ENCODE results near the gene NOTCH1.

Gene NOTCH1

DNA sequence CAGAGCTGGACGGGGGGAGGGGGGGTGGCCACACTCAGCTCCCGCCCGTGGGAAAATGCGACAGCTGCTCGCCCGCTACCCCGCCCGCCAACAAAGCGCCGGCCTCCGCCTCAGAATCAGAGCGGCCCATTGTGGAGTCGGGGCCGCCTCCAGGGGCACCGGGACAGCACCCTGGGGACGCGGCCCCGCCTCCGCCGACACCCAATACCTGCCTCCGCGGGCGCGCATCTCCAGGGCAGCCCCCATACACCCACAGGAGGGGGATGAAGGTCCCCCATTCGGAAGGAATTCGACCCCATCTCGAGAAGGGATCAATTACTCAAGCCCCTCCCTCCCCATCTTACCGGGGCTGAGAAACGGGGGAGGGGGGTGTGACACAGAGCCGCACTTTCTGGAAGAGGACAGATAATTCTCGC lies 1.3 kb downstream of the NOTCH1 start:
- TF ChIP-seq CTCF (IDR thresholded peaks at IDR 0.05) = no peak
- Mint-ChIP-seq H3K27ac (no peak overlapping the region), H3K36me3 (ENCODE audit: low read depth) (peaks cover 8% of the 10 kb centered on the region), H3K27me3 (ENCODE audit: low read depth, poor library complexity) (no peaks in the 10 kb centered on the region), H3K4me1 (peaks cover 68% of the 10 kb centered on the region), H3K4me3 (peak overlapping the region; percentile 86), H3K9me3 (no peaks in the 10 kb centered on the region)
- peak; percentile 56 for DNase-seq

- H3K27me3 Mint-ChIP-seq (ENCODE audit: low read depth, poor library complexity) = no peaks in the 10 kb centered on the region
- peaks cover 64% of the 10 kb centered on the region for H3K4me1 Mint-ChIP-seq
- no peak for TF ChIP-seq CTCF (IDR thresholded peaks at IDR 0.05)
- H3K27ac Mint-ChIP-seq = no peak overlapping the region
- peaks cover 11% of the 10 kb centered on the region for H3K36me3 Mint-ChIP-seq (ENCODE audit: low read depth)
- no peaks in the 10 kb centered on the region for H3K9me3 Mint-ChIP-seq
- DNase-seq = no peak
- peak overlapping the region; percentile 86 for H3K4me3 Mint-ChIP-seq
Measured at GRCh38 chr9:136543830-136544547, 1.9 kb downstream of the NOTCH1 start.

DNA sequence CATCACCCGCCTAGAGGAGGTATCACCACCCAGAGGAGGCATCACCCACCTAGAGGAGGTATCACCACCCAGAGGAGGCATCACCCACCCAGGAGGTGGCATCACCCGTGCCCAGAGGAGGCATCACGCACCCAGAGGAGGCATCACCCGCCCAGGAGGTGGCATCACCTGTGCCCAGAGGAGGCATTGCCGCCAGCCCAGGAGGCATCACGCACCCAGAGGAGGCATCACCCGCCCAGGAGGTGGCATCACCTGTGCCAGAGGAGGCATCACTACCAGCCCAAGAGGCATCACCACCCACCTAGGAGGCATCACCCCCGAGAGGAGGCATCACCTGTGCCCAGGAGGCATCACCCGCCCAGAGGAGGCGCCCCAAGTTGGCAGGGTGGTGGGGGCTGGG lies 2.6 kb downstream of the NOTCH1 start:
- H3K4me3 Mint-ChIP-seq = peak overlapping the region; percentile 74
- H3K9me3 Mint-ChIP-seq = no peaks in the 10 kb centered on the region
- H3K27ac Mint-ChIP-seq = no peak overlapping the region
- H3K27me3 Mint-ChIP-seq (ENCODE audit: low read depth, poor library complexity) = no peaks in the 10 kb centered on the region
- no peak for DNase-seq
- peaks cover 12% of the 10 kb centered on the region for H3K36me3 Mint-ChIP-seq (ENCODE audit: low read depth)
- peaks cover 57% of the 10 kb centered on the region for H3K4me1 Mint-ChIP-seq
- TF ChIP-seq CTCF (IDR thresholded peaks at IDR 0.05) = no peak

DNA sequence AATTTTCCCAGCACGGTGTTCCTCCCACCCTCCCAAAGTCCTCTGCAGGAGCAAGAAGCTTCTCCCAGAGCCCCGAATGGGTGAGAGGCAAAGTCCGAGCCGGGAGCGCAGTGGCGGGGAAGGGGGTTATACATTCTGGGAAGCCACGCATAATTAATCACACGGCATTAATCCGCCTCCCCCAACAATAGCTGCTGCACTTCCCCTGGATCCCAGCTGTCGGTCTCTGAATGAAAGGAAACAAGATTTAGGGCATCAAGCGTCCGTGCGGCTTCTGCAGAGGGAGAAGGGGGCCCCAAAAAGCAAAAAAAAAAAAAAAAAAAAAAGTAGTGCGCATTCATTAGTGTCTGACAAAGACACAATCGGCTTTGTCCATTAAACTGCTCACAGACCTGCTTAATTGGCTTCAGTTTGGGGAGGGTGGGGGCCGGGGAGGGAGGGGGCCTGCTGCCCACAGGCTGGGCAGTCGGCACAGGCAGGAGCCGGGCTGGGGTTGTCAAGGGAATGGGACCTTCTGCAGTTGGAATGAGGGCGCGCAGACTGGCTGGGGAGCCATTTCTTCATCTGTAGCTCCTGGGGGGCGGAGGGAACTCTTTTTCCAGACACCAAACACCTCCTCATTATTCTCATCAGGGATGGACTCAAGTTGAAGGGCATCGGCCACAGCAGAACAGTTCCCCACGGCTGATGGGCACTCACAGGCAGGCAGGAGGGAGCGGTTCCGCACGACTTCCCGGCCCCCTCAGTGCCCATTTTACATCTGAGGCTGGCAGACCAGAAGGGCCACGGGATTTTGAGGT lies 3.4 kb downstream of the NOTCH1 start:
- no peak for DNase-seq
- TF ChIP-seq CTCF (IDR thresholded peaks at IDR 0.05) = no peak
- peaks cover 49% of the 10 kb centered on the region for H3K4me1 Mint-ChIP-seq
- H3K4me3 Mint-ChIP-seq = peak overlapping the region; percentile 74
- H3K9me3 Mint-ChIP-seq = no peaks in the 10 kb centered on the region
- H3K27ac Mint-ChIP-seq = peak overlapping the region; percentile 19
- no peaks in the 10 kb centered on the region for H3K27me3 Mint-ChIP-seq (ENCODE audit: low read depth, poor library complexity)
- peaks cover 12% of the 10 kb centered on the region for H3K36me3 Mint-ChIP-seq (ENCODE audit: low read depth)

- Mint-ChIP-seq H3K9me3 (no peaks in the 10 kb centered on the region), H3K27me3 (ENCODE audit: low read depth, poor library complexity) (no peaks in the 10 kb centered on the region), H3K4me1 (peaks cover 41% of the 10 kb centered on the region), H3K4me3 (no peak overlapping the region), H3K36me3 (ENCODE audit: low read depth) (peaks cover 17% of the 10 kb centered on the region), H3K27ac (no peak overlapping the region)
- DNase-seq = no peak
- no peak for TF ChIP-seq CTCF (IDR thresholded peaks at IDR 0.05)
Measured at GRCh38 chr9:136541709-136542108, 4.1 kb downstream of the NOTCH1 start.

Data from nephron progenitor cell (in vitro differentiated cells).